Heart left ventricle (tissue), 13 donors: ENCODE measurements around the gene PLAAT4.

Source experiments
- CTCF ChIP-seq, 12 donors: fragments of 200-600 bp; sonication (generic) in 4 of 12; IDR thresholded peaks; one replicate each; pipeline versions ENCODE4 v1.5.0 to v1.8.0; 2018 to 2022; ENCODE audit warnings: antibody characterized with exemption in 12 of 12, mild to moderate bottlenecking in 5 of 12
- POLR2A ChIP-seq, 2 donors: fragments of 450-650 bp; IDR thresholded peaks; one replicate each; pipeline ENCODE4 v1.6.1; 2017; ENCODE audit warnings: antibody characterized with exemption in 2 of 2, mild to moderate bottlenecking in 2 of 2, moderate library complexity in 2 of 2
- donor health status: ischemic (EF 13 %, LVEDD 7.1; RV severe dilation, severe dysfunction).
- donor health status: DM: no; HTN: yes; CAD: no.
- donor health status: DM: no; HTN: no; CAD: no.
- donor health status: ischemic (EF 25% LVEDD 6.9; RV normal size, moderate dysfunction).
- donor health status: ischemic (EF 25% LVEDD 5.7; RV mildly dilated, moderate dysfunction).
- donor health status: ischemic (EF 35%, LVEDD 5.7; RV mildly dilated, moderate dysfunction).
- donor health status: nonischemic (EF 11% LVEDD 7.7; RV severe dilation, severe dysfunction).
- donor health status: DM: yes; HTN: yes; CAD: no.
- donor health status: PGD.
- donor health status: ischemic (EF 29% LVEDD 5.4; RV normal size, mild dysfunction).
- donor health status: nonischemic (EF 23%, LVEDD 6.1; RV moderate dilation, normal function).

GRCh38 chr11:63523151-63523550 lies 13.5 kb upstream of the PLAAT4 start:
- TF ChIP-seq CTCF (IDR thresholded peaks at IDR 0.05) (no peak), POLR2A (IDR thresholded peaks at IDR 0.05) (no peak)
